Measurements from ENCODE around the gene DHX16. TPM values are rescaled to one million over a fixed set of nuclear protein-coding genes. Genes with fewer than 3 reads are reported as not detected.

DHX16 gene
- total RNA-seq, 6 donors from 2014 or later = 28.1 to 60.8 (median 31.8) TPM

- DNase-seq = peak; percentile 74 to 79
Observed at GRCh38 chr6:30684386-30685156, 11.8 kb upstream of the DHX16 start.

GRCh38 chr6:30683980-30684338 is 11.2 kb upstream of the DHX16 start:
- no peak for DNase-seq
- H3K9me3 ChIP-seq = no peaks in the 10 kb centered on the region
- no peak for ATAC-seq (ENCODE audit: low FRiP score in 2 of 2)
- H3K27me3 ChIP-seq = no peaks in the 10 kb centered on the region
- 13 to 25% methylated on average over 2 of the region's 2 CpGs for WGBS, 2 donors
- TF ChIP-seq EP300 (IDR thresholded peaks at IDR 0.05) (no peak), POLR2A (IDR thresholded peaks at IDR 0.05) (no peak), CTCF (IDR thresholded peaks at IDR 0.05) (no peak), POLR2AphosphoS5 (IDR thresholded peaks at IDR 0.05) (no peak)
- peak overlapping the region; percentile 99 to 100 (median 99) for H3K27ac ChIP-seq
- peak overlapping the region; percentile 70 to 87 (median 80) for H3K4me3 ChIP-seq
- peaks cover 40 to 61% (median 60%) of the 10 kb centered on the region in 4 donors for H3K4me1 ChIP-seq
- peaks cover 0 to 22% (median 0%) of the 10 kb centered on the region in 4 donors for H3K36me3 ChIP-seq

More at GRCh38 chr6:30684386-30685156, 11.8 kb upstream of the DHX16 start:
- H3K27ac ChIP-seq = peak overlapping the region; percentile 99 to 100 (median 99)
- H3K4me3 ChIP-seq = peak overlapping the region; percentile 70 to 87 (median 80)
- no peaks in the 10 kb centered on the region for H3K27me3 ChIP-seq
- no peak for TF ChIP-seq POLR2A (IDR thresholded peaks at IDR 0.05)
- peak in 1 of 2 donors; percentile 32 for TF ChIP-seq POLR2AphosphoS5 (IDR thresholded peaks at IDR 0.05)
- no peak for ATAC-seq (ENCODE audit: low FRiP score in 2 of 2)
- no peaks in the 10 kb centered on the region for H3K9me3 ChIP-seq
- H3K36me3 ChIP-seq = peaks cover 0 to 15% (median 0%) of the 10 kb centered on the region in 4 donors
- 22 to 35% methylated on average over 14 to 15 of the region's 21 CpGs for WGBS, 2 donors
- peaks cover 40 to 61% (median 57%) of the 10 kb centered on the region in 4 donors for H3K4me1 ChIP-seq

GRCh38 chr6:30683183-30683979 is 10.6 kb upstream of the DHX16 start:
- Histone ChIP-seq H3K4me1 (peaks cover 40 to 60% (median 58%) of the 10 kb centered on the region in 4 donors), H3K27me3 (no peaks in the 10 kb centered on the region), H3K9me3 (no peaks in the 10 kb centered on the region), H3K4me3 (peak overlapping the region; percentile 70 to 87 (median 80)), H3K36me3 (peaks cover 0 to 27% (median 3%) of the 10 kb centered on the region in 4 donors), H3K27ac (peak overlapping the region; percentile 99 to 100 (median 99))
- ATAC-seq (ENCODE audit: low FRiP score in 2 of 2) = no peak
- WGBS, 2 donors = 20 to 24% methylated on average over 7 of the region's 7 CpGs
- DNase-seq = no peak
- TF ChIP-seq POLR2A (IDR thresholded peaks at IDR 0.05) (no peak), CTCF (IDR thresholded peaks at IDR 0.05) (no peak), EP300 (IDR thresholded peaks at IDR 0.05) (no peak), POLR2AphosphoS5 (IDR thresholded peaks at IDR 0.05) (peak in 1 of 2 donors; percentile 5)

- Histone ChIP-seq H3K27me3 (no peaks in the 10 kb centered on the region), H3K4me1 (peaks cover 33 to 51% (median 49%) of the 10 kb centered on the region in 4 donors), H3K36me3 (peaks cover 0 to 37% (median 12%) of the 10 kb centered on the region in 4 donors), H3K9me3 (no peaks in the 10 kb centered on the region), H3K4me3 (peak overlapping the region; percentile 70 to 87 (median 80)), H3K27ac (peak overlapping the region; percentile 99 to 100 (median 99))
- WGBS, 2 donors = 20 to 33% methylated on average over 9 to 11 of the region's 11 CpGs
- DNase-seq (peak; percentile 88 to 90), ATAC-seq (ENCODE audit: low FRiP score in 2 of 2) (peak; percentile 47 to 76)
- TF ChIP-seq EP300 (IDR thresholded peaks at IDR 0.05) (peak in 2 of 4 donors; percentile 46 to 73), POLR2A (IDR thresholded peaks at IDR 0.05) (peak in 2 of 4 donors; percentile 34 to 65), CTCF (IDR thresholded peaks at IDR 0.05) (no peak), POLR2AphosphoS5 (IDR thresholded peaks at IDR 0.05) (peak; percentile 76 to 84)
Observed at GRCh38 chr6:30682143-30683117, 9.6 kb upstream of the DHX16 start.

Data from upper lobe of left lung (tissue), 6 donors.